Measurements from ENCODE around the gene TMEM179.

DNA sequence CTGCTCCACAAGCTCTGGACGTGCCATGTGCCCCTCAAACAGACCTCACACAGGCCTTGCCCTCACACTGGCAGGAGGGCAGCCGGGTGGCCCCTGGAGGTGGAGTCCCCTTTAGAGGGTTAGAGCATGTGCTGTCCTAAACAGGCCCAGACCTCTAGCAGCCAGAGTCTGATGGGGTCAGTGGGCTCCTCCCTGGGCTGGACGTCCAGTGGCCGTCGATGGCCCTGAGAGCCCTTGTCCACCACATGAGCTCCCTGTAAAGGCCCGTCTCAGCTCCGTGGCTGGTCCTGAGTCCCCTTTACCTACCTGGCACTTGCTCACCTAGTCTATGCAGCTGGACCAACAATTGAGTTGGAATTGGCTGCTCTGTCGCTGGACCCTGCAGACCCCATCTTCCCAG lies 3.8 kb downstream of the TMEM179 start:
- TF ChIP-seq POLR2A (IDR thresholded peaks at IDR 0.05): no peak
- TF ChIP-seq, protein P1, sequence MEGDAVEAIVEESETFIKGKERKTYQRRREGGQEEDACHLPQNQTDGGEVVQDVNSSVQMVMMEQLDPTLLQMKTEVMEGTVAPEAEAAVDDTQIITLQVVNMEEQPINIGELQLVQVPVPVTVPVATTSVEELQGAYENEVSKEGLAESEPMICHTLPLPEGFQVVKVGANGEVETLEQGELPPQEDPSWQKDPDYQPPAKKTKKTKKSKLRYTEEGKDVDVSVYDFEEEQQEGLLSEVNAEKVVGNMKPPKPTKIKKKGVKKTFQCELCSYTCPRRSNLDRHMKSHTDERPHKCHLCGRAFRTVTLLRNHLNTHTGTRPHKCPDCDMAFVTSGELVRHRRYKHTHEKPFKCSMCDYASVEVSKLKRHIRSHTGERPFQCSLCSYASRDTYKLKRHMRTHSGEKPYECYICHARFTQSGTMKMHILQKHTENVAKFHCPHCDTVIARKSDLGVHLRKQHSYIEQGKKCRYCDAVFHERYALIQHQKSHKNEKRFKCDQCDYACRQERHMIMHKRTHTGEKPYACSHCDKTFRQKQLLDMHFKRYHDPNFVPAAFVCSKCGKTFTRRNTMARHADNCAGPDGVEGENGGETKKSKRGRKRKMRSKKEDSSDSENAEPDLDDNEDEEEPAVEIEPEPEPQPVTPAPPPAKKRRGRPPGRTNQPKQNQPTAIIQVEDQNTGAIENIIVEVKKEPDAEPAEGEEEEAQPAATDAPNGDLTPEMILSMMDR (IDR thresholded peaks at IDR 0.05): no peak
